ENCODE results near the gene ZNF253. TPM values are rescaled to one million over a fixed set of nuclear protein-coding genes. Genes with fewer than 3 reads are reported as not detected.
"Not testable (repeated sequence)": the region's sequence is repeated elsewhere in the genome, so short reads cannot be mapped to it uniquely, and the experiment has no call there.

Gene ZNF253
- total RNA-seq, 1 donor from 2014 or later = 59.4 TPM

GRCh38 chr19:19877724-19878123 is 12.0 kb downstream of the ZNF253 start:
- no peaks in the 10 kb centered on the region for H3K27me3 Mint-ChIP-seq
- no peaks in the 10 kb centered on the region for H3K4me1 Mint-ChIP-seq (ENCODE audit: low read depth)
- TF ChIP-seq, protein P1, sequence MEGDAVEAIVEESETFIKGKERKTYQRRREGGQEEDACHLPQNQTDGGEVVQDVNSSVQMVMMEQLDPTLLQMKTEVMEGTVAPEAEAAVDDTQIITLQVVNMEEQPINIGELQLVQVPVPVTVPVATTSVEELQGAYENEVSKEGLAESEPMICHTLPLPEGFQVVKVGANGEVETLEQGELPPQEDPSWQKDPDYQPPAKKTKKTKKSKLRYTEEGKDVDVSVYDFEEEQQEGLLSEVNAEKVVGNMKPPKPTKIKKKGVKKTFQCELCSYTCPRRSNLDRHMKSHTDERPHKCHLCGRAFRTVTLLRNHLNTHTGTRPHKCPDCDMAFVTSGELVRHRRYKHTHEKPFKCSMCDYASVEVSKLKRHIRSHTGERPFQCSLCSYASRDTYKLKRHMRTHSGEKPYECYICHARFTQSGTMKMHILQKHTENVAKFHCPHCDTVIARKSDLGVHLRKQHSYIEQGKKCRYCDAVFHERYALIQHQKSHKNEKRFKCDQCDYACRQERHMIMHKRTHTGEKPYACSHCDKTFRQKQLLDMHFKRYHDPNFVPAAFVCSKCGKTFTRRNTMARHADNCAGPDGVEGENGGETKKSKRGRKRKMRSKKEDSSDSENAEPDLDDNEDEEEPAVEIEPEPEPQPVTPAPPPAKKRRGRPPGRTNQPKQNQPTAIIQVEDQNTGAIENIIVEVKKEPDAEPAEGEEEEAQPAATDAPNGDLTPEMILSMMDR (IDR thresholded peaks at IDR 0.05; ENCODE audit: unreplicated experiment) = no peak
- peaks cover 22% of the 10 kb centered on the region for H3K9me3 Mint-ChIP-seq (ENCODE audit: low read depth)
- peak overlapping the region; percentile 52 for H3K27ac Mint-ChIP-seq
- no peak overlapping the region for H3K4me3 Mint-ChIP-seq (ENCODE audit: low read depth)
- DNase-seq (ENCODE audit: low spot score, unreplicated experiment) = no peak
- H3K36me3 Mint-ChIP-seq (ENCODE audit: insufficient read depth) = peaks cover 79% of the 10 kb centered on the region

- TF ChIP-seq, protein P1 (IDR thresholded peaks at IDR 0.05; ENCODE audit: unreplicated experiment) = no peak
- H3K4me3 Mint-ChIP-seq (ENCODE audit: low read depth) = no peak overlapping the region
- peaks cover 81% of the 10 kb centered on the region for H3K36me3 Mint-ChIP-seq (ENCODE audit: insufficient read depth)
- no peaks in the 10 kb centered on the region for H3K27me3 Mint-ChIP-seq
- DNase-seq (ENCODE audit: low spot score, unreplicated experiment) = no peak
- H3K9me3 Mint-ChIP-seq (ENCODE audit: low read depth) = peaks cover 31% of the 10 kb centered on the region
- H3K4me1 Mint-ChIP-seq (ENCODE audit: low read depth) = no peaks in the 10 kb centered on the region
- no peak overlapping the region for H3K27ac Mint-ChIP-seq
Measured at GRCh38 chr19:19884583-19884982, 18.9 kb downstream of the ZNF253 start.

- H3K27ac Mint-ChIP-seq = peak overlapping the region; percentile 91
- not testable (repeated sequence) for DNase-seq (ENCODE audit: low spot score, unreplicated experiment); H3K27me3 Mint-ChIP-seq; H3K4me3 Mint-ChIP-seq (ENCODE audit: low read depth); H3K4me1 Mint-ChIP-seq (ENCODE audit: low read depth)
- H3K9me3 Mint-ChIP-seq (ENCODE audit: low read depth) = peaks cover 50% of the 10 kb centered on the region
- H3K36me3 Mint-ChIP-seq (ENCODE audit: insufficient read depth) = peaks cover 71% of the 10 kb centered on the region
Measured at GRCh38 chr19:19892055-19892941, 26.6 kb downstream of the ZNF253 start.

- Mint-ChIP-seq H3K4me1 (ENCODE audit: low read depth) (peaks cover 28% of the 10 kb centered on the region), H3K36me3 (ENCODE audit: insufficient read depth) (peaks cover 34% of the 10 kb centered on the region), H3K27ac (peak overlapping the region; percentile 100), H3K27me3 (no peaks in the 10 kb centered on the region), H3K4me3 (ENCODE audit: low read depth) (peak overlapping the region; percentile 96), H3K9me3 (ENCODE audit: low read depth) (peaks cover 41% of the 10 kb centered on the region)
- no peak for DNase-seq (ENCODE audit: low spot score, unreplicated experiment)
- TF ChIP-seq, protein P1 (IDR thresholded peaks at IDR 0.05; ENCODE audit: unreplicated experiment) = no peak
Measured at GRCh38 chr19:19900139-19900728, 34.6 kb downstream of the ZNF253 start.

- TF ChIP-seq, protein P1 (IDR thresholded peaks at IDR 0.05; ENCODE audit: unreplicated experiment) = no peak
- Mint-ChIP-seq H3K27ac (peak within 1 kb of the TSS; percentile 100), H3K36me3 (ENCODE audit: insufficient read depth) (peaks cover 28% of the 10 kb centered on the region), H3K4me3 (ENCODE audit: low read depth) (peak within 1 kb of the TSS; percentile 96), H3K9me3 (ENCODE audit: low read depth) (peaks cover 38% of the 10 kb centered on the region), H3K4me1 (ENCODE audit: low read depth) (peaks cover 33% of the 10 kb centered on the region), H3K27me3 (no peaks in the 10 kb centered on the region)
- DNase-seq (ENCODE audit: low spot score, unreplicated experiment) = peak; percentile 87
Measured at GRCh38 chr19:19900729-19901444, 35.2 kb downstream of the ZNF253 start, which contains the start of gene ZNF93. ZNF93 (plus strand) TSS chr19:19900946; CDS start chr19:19901089, 143 bp downstream.

- not testable (repeated sequence) for H3K9me3 Mint-ChIP-seq (ENCODE audit: low read depth); H3K4me3 Mint-ChIP-seq (ENCODE audit: low read depth); H3K27ac Mint-ChIP-seq; DNase-seq (ENCODE audit: low spot score, unreplicated experiment); H3K27me3 Mint-ChIP-seq
- Mint-ChIP-seq H3K36me3 (ENCODE audit: insufficient read depth) (peaks cover 25% of the 10 kb centered on the region), H3K4me1 (ENCODE audit: low read depth) (peaks cover 60% of the 10 kb centered on the region)
Measured at GRCh38 chr19:19907551-19907950, 41.9 kb downstream of the ZNF253 start.

Measured in progenitor cell of endocrine pancreas (in vitro differentiated cells).